22Rv1 (cell line): ENCODE results near the gene PRKAR1B.

ENCODE experiments used
- H3K27ac ChIP-seq: fragments of 450-650 bp; 2 replicates; pipeline ENCODE4 v1.5.1; 2017
- CTCF ChIP-seq: fragments of 450-650 bp; IDR thresholded peaks from 2 replicates; pipeline ENCODE4 v1.5.1; 2017; ENCODE audit warnings: mild to moderate bottlenecking
- ZFX ChIP-seq: fragments of 450-650 bp; IDR thresholded peaks from 2 replicates; pipeline ENCODE4 v1.6.1; 2017; ENCODE audit warnings: antibody characterized with exemption, borderline replicate concordance

PRKAR1B gene

GRCh38 chr7:566100-566499 lies 161.0 kb downstream of the PRKAR1B start:
- no peak overlapping the region for H3K27ac ChIP-seq
- TF ChIP-seq CTCF: no peak
- TF ChIP-seq ZFX: no peak

- no peak overlapping the region for H3K27ac ChIP-seq
- TF ChIP-seq CTCF (no peak), ZFX (no peak)
These were observed 162.8 kb downstream of the PRKAR1B start for GRCh38 chr7:564176-564865.

GRCh38 chr7:563629-564170 lies 163.4 kb downstream of the PRKAR1B start:
- TF ChIP-seq ZFX: no peak
- no peak for TF ChIP-seq CTCF
- no peak overlapping the region for H3K27ac ChIP-seq

GRCh38 chr7:562789-563628 lies 164.1 kb downstream of the PRKAR1B start:
- no peak overlapping the region for H3K27ac ChIP-seq
- TF ChIP-seq CTCF: no peak
- TF ChIP-seq ZFX: no peak

GRCh38 chr7:562374-562675 lies 164.8 kb downstream of the PRKAR1B start:
- TF ChIP-seq CTCF (no peak), ZFX (no peak)
- no peak overlapping the region for H3K27ac ChIP-seq

- H3K27ac ChIP-seq: no peak overlapping the region
- no peak for TF ChIP-seq CTCF
- no peak for TF ChIP-seq ZFX
These were observed 165.3 kb downstream of the PRKAR1B start for GRCh38 chr7:561631-562373.
